ENCODE measurements around the gene IQCH. TPM values are rescaled to one million over a fixed set of nuclear protein-coding genes. Genes with fewer than 3 reads are reported as not detected.
"Not testable (repeated sequence)": the region's sequence is repeated elsewhere in the genome, so short reads cannot be mapped to it uniquely, and the experiment has no call there.

Gene IQCH
- polyA plus RNA-seq, 5 donors = 1.8 to 2.5 (median 2.4) TPM

- no peak for DNase-seq
Measured at GRCh38 chr15:67358391-67358790, 103.8 kb downstream of the IQCH start.

- DNase-seq = no peak
Measured at GRCh38 chr15:67358812-67359211, 104.2 kb downstream of the IQCH start.

GRCh38 chr15:67359431-67360079 lies 105.0 kb downstream of the IQCH start:
- DNase-seq = no peak

GRCh38 chr15:67361100-67361499 lies 106.5 kb downstream of the IQCH start:
- DNase-seq = no peak

- not testable (repeated sequence) for DNase-seq
Measured at GRCh38 chr15:67363712-67364111, 109.1 kb downstream of the IQCH start.

GRCh38 chr15:67365994-67366393 lies 111.4 kb downstream of the IQCH start:
- no peak for DNase-seq

- no peak for DNase-seq
Measured at GRCh38 chr15:67366904-67367303, 112.3 kb downstream of the IQCH start.

GRCh38 chr15:67369359-67369998 lies 114.9 kb downstream of the IQCH start:
- no peak for DNase-seq

- DNase-seq = no peak
Measured at GRCh38 chr15:67370206-67370954, 115.8 kb downstream of the IQCH start.

GRCh38 chr15:67372543-67372942 lies 118.0 kb downstream of the IQCH start:
- DNase-seq = no peak

GRCh38 chr15:67372986-67373675 lies 118.5 kb downstream of the IQCH start:
- no peak for DNase-seq

- no peak for DNase-seq
Measured at GRCh38 chr15:67373971-67374370, 119.4 kb downstream of the IQCH start.

GRCh38 chr15:67379530-67379929 lies 124.9 kb downstream of the IQCH start:
- DNase-seq = no peak

GRCh38 chr15:67380921-67381320 lies 126.3 kb downstream of the IQCH start:
- no peak for DNase-seq

GRCh38 chr15:67381416-67382045 lies 126.9 kb downstream of the IQCH start:
- no peak for DNase-seq

GRCh38 chr15:67382723-67383122 lies 128.1 kb downstream of the IQCH start:
- DNase-seq = no peak

GRCh38 chr15:67383899-67384298 lies 129.3 kb downstream of the IQCH start:
- no peak for DNase-seq

GRCh38 chr15:67384761-67385160 lies 130.2 kb downstream of the IQCH start:
- no peak for DNase-seq

GRCh38 chr15:67385971-67386370 lies 131.4 kb downstream of the IQCH start:
- no peak for DNase-seq

GRCh38 chr15:67386947-67387346 lies 132.4 kb downstream of the IQCH start:
- no peak for DNase-seq

- DNase-seq = no peak
Measured at GRCh38 chr15:67389975-67390374, 135.4 kb downstream of the IQCH start.
